Heart right ventricle (tissue), 16 donors: ENCODE data around the gene RNF148. TPM values are rescaled to one million over a fixed set of nuclear protein-coding genes. Genes with fewer than 3 reads are reported as not detected.

Experiments used
- ATAC-seq, 8 donors: fragments of 200-7000 bp; cut with Tn5 transposase; one replicate each; pipeline ENCODE4 v1.9.1; 2020; ENCODE audit warnings: mild to moderate bottlenecking in 8 of 8, moderate library complexity in 8 of 8, moderate number of reproducible peaks in 1 of 8
- DNase-seq, 2 donors: peaks; one replicate each; pipeline ENCODE4 v3.0.0-alpha.2; 2020
- H3K27ac ChIP-seq, 10 donors: fragments of 200-600 bp; sonication (generic) in 2 of 10; one replicate each; pipeline versions ENCODE4 v1.5.0 to v1.8.0; 2020 to 2022; ENCODE audit warnings: mild to moderate bottlenecking in 3 of 10
- H3K27me3 ChIP-seq, 7 donors: fragments of 200-600 bp; one replicate each; pipeline ENCODE4 v1.8.0; 2021 to 2022; ENCODE audit warnings: mild to moderate bottlenecking in 2 of 7
- H3K36me3 ChIP-seq, 9 donors: fragments of 200-600 bp; sonication (generic) in 1 of 9; one replicate each; pipeline versions ENCODE4 v1.5.0 to v1.8.0; 2020 to 2022; ENCODE audit warnings: mild to moderate bottlenecking in 2 of 9
- H3K4me1 ChIP-seq, 9 donors: fragments of 200-600 bp; sonication (generic) in 1 of 9; one replicate each; pipeline versions ENCODE4 v1.5.0 to v1.8.0; 2020 to 2022; ENCODE audit warnings: mild to moderate bottlenecking in 4 of 9
- H3K4me3 ChIP-seq, 10 donors: fragments of 200-600 bp; sonication (generic) in 2 of 10; one replicate each; pipeline versions ENCODE4 v1.5.0 to v1.8.0; 2020 to 2022; ENCODE audit warnings: mild to moderate bottlenecking in 7 of 10, moderate library complexity in 2 of 10
- H3K9me3 ChIP-seq, 11 donors: fragments of 200-600 bp in 10 of 11; sonication (generic) in 2 of 11; one replicate each; pipeline versions ENCODE4 v1.5.0 to v1.8.0; 2013 to 2022; ENCODE audit warnings: mild to moderate bottlenecking in 2 of 11, control low read depth in 1 of 11, moderate library complexity in 1 of 11
- WGBS, 2 donors: extraction: QIAGEN DNeasy Blood & Tissue Kit; methylation state at CpG; one replicate each; pipeline ENCODE4 v1.1.7; 2013; ENCODE audit warnings: inconsistent platforms in 1 of 2; 5-methylcytosine and 5-hydroxymethylcytosine counted together
- intact Hi-C, 10 donors: fragments of 100-400 bp; cut with DNase I; formaldehyde crosslinking; loops; one replicate each; pipeline versions ENCODE4 v1.11.1 to v1.14.2; 2022
- polyA plus RNA-seq, 2 donors: library from polyadenylated mRNA; stranded (reverse); fragments of 200-250 nt; gene quantifications; one replicate each; pipeline ENCODE4 v1.2.3, GENCODE V29; 2013
- total RNA-seq, 10 donors: library from RNA; stranded (reverse); fragmentation: NEBNext Ultra II Directional in 3 of 10; extraction: Animal tissue kit (Norgen Biotek cat#: 25700) in 3 of 10; gene quantifications; one replicate each; pipeline versions ENCODE4 v1.2.1 to v1.2.4, GENCODE V29; 2021 to 2023
- TF ChIP-seq, protein P1 (sequence below), 9 donors: fragments of 200-600 bp; sonication (generic) in 2 of 9; IDR thresholded peaks; one replicate each; pipeline versions ENCODE4 v1.5.0 to v1.8.0; 2021 to 2022; ENCODE audit warnings: antibody characterized with exemption in 9 of 9, mild to moderate bottlenecking in 5 of 9, moderate library complexity in 1 of 9
- donor health status: Arrhythmogenic right ventricular cardiomyopathy.
- donor health status: ischemic (EF 13 %, LVEDD 7.1; RV severe dilation, severe dysfunction).
- donor health status: healthy with polysubstance abuse.
- donor health status: DM: no; HTN: yes; CAD: no.
- donor health status: DM: no; HTN: no; CAD: no.
- donor health status: ischemic (EF 25% LVEDD 6.9; RV normal size, moderate dysfunction).
- donor health status: ischemic (EF 25% LVEDD 5.7; RV mildly dilated, moderate dysfunction).
- donor health status: healthy.
- donor health status: DM: yes; HTN: yes; CAD: no.
- donor health status: Ischemic cardiomyopathy.
- donor health status: ischemic (EF 35%, LVEDD 5.7; RV mildly dilated, moderate dysfunction).
- donor health status: nonischemic (EF 11% LVEDD 7.7; RV severe dilation, severe dysfunction).
- donor health status: DM: yes; HTN: yes; CAD: no.
- donor health status: PGD.
- donor health status: ischemic (EF 29% LVEDD 5.4; RV normal size, mild dysfunction).
- donor health status: nonischemic (EF 23%, LVEDD 6.1; RV moderate dilation, normal function).

The RNF148 gene
- total and polyA plus RNA-seq, 12 donors, result 0.03 to 0.49 (median 0.34) TPM; not detected in 5

DNA sequence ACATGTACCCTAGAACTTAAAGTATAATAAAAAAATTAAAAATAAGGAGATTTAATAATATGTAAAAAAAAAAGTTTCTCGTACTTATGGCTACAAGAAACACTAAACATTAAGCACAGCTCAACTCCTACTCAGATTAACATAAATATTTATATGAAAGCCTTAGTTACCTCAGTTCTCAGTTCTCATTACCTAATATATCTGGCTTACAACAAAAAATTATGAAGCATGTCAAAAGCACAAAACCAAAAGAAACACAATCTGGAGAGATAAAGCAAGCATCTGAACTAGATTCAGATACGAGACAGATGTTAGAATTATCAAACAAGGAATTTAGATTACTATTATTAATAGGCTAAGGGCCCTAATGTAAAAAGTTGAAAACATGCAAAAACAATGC, 43.9 kb downstream of the RNF148 start:
- TF ChIP-seq, protein P1, sequence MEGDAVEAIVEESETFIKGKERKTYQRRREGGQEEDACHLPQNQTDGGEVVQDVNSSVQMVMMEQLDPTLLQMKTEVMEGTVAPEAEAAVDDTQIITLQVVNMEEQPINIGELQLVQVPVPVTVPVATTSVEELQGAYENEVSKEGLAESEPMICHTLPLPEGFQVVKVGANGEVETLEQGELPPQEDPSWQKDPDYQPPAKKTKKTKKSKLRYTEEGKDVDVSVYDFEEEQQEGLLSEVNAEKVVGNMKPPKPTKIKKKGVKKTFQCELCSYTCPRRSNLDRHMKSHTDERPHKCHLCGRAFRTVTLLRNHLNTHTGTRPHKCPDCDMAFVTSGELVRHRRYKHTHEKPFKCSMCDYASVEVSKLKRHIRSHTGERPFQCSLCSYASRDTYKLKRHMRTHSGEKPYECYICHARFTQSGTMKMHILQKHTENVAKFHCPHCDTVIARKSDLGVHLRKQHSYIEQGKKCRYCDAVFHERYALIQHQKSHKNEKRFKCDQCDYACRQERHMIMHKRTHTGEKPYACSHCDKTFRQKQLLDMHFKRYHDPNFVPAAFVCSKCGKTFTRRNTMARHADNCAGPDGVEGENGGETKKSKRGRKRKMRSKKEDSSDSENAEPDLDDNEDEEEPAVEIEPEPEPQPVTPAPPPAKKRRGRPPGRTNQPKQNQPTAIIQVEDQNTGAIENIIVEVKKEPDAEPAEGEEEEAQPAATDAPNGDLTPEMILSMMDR (IDR thresholded peaks at IDR 0.05), result no peak
- DNase-seq (no peak), ATAC-seq (no peak)
- Histone ChIP-seq H3K4me3 (no peak overlapping the region), H3K36me3 (no peaks in the 10 kb centered on the region), H3K27me3 (no peaks in the 10 kb centered on the region), H3K9me3 (peaks cover 0 to 9% (median 0%) of the 10 kb centered on the region in 11 donors), H3K27ac (no peak overlapping the region), H3K4me1 (no peaks in the 10 kb centered on the region)
- intact Hi-C loops, result no loop called here
- WGBS, 2 donors, result 69 to 77% methylated on average over 2 of the region's 2 CpGs

DNA sequence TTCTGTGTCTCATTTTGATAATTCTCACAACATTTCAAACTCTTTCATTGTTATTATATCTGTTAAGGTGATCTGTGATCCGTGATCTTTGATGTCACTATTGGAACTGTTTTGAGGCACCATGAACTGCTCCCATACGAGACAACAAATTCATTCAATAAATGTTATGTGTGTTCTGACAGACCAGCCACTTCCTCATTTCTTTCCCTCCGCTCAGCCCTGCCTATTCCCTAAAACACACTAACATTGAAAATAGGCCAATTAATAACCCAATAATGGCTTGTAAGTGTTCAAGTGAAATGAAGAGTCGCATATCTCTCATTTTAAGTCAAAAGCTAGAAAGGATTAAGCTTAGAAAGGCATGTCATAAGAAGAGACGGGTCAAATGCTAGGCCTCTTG, 49.0 kb downstream of the RNF148 start:
- intact Hi-C loops, result no loop called here
- TF ChIP-seq, protein P1 (IDR thresholded peaks at IDR 0.05), result no peak
- no peak for ATAC-seq
- peaks cover 0 to 9% (median 0%) of the 10 kb centered on the region in 11 donors for H3K9me3 ChIP-seq
- no peaks in the 10 kb centered on the region for H3K27me3 ChIP-seq
- H3K27ac ChIP-seq, result no peak overlapping the region
- no peaks in the 10 kb centered on the region for H3K36me3 ChIP-seq
- peaks cover 0 to 8% (median 0%) of the 10 kb centered on the region in 9 donors for H3K4me1 ChIP-seq
- WGBS, 2 donors, result 91% methylated on average over 5 of the region's 5 CpGs
- H3K4me3 ChIP-seq, result no peak overlapping the region
- no peak for DNase-seq

DNA sequence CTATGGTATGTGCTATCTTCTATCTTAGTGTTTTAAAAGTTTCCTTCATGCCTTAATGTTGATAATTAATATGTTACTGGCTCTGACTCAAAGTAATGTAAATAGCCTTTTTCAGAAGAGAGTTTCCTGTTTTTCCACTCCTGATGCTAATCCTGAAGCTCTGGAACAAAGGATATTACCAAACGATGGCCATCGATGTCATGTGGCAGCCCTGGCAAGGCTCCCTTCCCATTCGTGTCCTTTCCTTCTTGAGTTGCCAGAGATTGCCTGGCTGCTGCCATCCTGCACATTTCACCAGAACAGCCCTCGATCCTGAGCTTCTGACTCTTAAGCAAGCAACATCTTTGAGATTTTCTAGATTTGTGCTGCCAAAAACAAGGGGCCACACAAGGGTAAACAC, 49.8 kb downstream of the RNF148 start:
- intact Hi-C loops, result no loop called here
- peaks cover 0 to 6% (median 0%) of the 10 kb centered on the region in 11 donors for H3K9me3 ChIP-seq
- no peak overlapping the region for H3K27ac ChIP-seq
- TF ChIP-seq, protein P1 (IDR thresholded peaks at IDR 0.05), result no peak
- DNase-seq (no peak), ATAC-seq (no peak)
- no peaks in the 10 kb centered on the region for H3K27me3 ChIP-seq
- H3K36me3 ChIP-seq, result no peaks in the 10 kb centered on the region
- H3K4me3 ChIP-seq, result no peak overlapping the region
- WGBS, 2 donors, result 46 to 50% methylated on average over 4 of the region's 4 CpGs
- H3K4me1 ChIP-seq, result peaks cover 0 to 8% (median 0%) of the 10 kb centered on the region in 9 donors

Other genes with a start within 250 kb of the RNF148 start
- under 1 TPM in 5 of 10 donors, not detected in 5; 0.20 to 0.33 (median 0.21) TPM for gene RNF133, start 3.8 kb downstream of the RNF148 start, total RNA-seq
- not detected for gene RNF133, start 3.8 kb downstream of the RNF148 start, polyA plus RNA-seq
- 10 to 100 TPM in 3 of 10 donors, 1 to 10 TPM in 7; 3.6 to 25.7 (median 6.1) TPM for gene CADPS2, start 183.5 kb upstream of the RNF148 start, total RNA-seq
- gene CADPS2, start 183.5 kb upstream of the RNF148 start, polyA plus RNA-seq, result 1 to 10 TPM; 6.7 to 7.2 TPM